ENCODE measurements around the gene RBBP9.
"Not testable (repeated sequence)": the region's sequence is repeated elsewhere in the genome, so short reads cannot be mapped to it uniquely, and the experiment has no call there.

Gene RBBP9

DNA sequence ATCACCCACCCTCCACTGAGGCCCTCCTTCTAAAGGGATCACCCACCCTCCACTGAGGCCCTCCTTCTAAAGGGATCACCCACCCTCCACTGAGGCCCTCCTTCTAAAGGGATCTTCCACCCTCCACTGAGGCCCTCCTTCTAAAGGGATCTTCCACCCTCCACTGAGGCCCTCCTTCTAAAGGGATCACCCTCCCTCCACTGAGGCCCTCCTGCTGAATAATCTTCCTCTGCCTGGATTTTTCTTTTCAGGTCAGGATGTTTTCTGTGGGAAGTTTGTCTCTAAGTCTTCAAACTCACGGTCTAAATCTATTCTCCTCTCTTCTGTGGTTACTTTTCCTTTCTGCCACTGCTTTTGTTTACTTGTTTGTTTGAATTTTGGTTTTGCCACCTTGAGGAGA lies 4.6 kb upstream of the RBBP9 start:
- DNase-seq = not testable (repeated sequence)

DNA sequence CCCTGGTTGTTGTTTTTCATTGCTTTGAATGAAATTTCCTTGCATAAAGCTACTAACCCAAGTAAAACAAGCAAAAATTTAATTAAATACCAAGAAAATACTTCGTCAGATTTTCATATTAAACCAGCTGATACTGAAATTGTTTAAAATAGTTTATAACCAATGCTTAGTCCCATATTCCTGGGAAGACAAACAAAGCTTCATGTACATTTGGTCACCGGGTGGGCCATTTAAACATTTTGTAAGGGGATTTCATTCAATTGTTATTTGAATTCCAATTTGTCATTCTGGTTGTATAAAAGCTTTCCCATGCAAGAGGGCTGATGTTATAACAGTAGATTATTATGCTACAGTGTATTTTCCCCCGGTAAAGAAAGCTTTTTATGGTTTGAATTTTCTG lies 578 bp upstream of the RBBP9 start:
- DNase-seq = no peak

DNA sequence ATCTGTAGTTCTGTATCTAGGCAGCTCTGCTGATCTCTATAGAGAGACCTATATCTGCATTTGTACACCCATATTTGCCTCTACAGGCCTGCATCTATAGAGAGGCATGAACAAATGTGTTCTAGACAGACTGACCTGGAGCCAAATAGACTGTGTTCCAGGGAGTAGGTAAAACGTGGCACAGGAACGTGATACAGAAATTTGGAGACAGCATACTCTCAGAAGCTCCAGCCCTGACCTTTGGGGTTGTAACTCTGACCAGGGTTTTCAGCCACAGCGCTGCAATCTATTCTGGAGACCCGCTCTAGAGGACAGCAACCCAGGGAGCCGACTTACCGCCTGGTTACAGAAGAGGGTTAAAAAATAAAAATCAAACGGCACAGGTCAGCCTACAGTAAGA lies 983 bp downstream of the RBBP9 start:
- DNase-seq = no peak

DNA sequence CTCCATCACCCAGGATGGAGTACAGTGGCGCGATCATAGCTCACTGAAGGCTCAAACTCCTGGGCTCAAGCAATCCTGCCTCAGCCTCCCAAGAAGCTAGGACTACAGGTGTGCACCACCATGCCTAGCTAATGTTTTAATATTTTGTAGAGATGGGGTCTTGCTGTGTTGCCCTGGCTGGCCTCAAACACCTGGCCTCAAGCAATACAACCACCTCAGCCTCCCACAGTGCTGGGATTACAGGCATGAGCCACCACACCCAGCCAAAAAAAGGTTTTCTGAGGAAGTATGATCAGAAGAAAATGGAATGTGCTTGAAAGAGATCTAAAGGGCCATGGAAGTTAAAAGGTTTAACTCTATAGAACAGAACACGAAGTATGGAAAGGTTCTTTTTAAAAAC lies 8.7 kb downstream of the RBBP9 start:
- DNase-seq = no peak

DNA sequence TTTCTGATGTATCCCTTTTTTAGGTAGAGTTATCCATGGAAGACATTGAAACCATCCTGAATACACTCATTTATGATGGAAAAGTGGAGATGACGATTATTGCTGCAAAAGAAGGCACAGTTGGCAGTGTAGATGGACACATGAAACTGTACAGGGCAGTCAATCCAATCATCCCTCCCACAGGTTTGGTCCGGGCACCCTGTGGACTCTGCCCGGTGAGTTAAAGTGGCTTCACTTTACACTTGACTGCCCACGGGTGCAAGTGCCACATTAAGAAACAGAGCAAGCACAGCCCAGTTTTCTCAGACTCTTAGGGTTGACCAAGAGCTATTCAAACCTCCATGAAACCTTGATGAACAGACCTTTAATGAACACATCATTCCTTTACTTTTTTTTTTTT lies 15.4 kb downstream of the RBBP9 start:
- DNase-seq = no peak

DNA sequence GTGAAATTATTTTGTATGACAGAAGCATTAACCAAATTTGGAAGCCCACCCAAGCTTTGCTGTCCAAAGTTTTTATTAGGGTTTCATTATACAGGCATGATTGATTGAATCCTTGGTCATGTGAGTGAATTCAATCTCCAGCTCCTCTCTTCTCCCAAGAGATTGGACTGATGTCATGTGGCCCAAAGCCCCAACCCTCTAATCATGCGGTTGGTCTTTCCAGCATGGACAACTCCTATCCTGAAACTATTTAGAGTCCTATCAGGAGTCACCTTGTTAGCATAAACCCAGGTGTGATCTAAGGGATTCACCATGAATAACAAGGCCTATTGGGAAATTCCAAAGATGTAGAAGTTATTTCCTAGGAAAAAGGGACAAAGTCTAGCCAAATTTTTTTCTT lies 19.2 kb downstream of the RBBP9 start:
- DNase-seq = no peak

DNA sequence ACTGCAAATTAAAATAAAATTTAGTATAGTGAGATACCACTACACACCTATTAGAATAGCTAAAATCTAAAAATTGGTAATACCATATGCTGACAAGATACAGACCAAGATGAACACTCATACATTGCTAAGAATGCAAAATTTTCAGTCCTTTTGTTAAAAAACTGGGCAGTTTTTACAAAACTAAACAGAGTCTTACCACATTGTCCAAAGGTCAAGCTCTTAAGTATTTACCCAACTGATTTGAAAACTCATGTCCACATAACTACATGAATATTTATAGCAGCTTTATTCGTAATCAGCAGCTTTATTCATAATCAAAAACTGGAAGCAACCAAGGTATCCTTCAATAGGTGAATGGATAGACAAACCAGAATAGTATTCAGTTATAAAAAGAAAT lies 19.8 kb downstream of the RBBP9 start:
- no peak for DNase-seq

DNA sequence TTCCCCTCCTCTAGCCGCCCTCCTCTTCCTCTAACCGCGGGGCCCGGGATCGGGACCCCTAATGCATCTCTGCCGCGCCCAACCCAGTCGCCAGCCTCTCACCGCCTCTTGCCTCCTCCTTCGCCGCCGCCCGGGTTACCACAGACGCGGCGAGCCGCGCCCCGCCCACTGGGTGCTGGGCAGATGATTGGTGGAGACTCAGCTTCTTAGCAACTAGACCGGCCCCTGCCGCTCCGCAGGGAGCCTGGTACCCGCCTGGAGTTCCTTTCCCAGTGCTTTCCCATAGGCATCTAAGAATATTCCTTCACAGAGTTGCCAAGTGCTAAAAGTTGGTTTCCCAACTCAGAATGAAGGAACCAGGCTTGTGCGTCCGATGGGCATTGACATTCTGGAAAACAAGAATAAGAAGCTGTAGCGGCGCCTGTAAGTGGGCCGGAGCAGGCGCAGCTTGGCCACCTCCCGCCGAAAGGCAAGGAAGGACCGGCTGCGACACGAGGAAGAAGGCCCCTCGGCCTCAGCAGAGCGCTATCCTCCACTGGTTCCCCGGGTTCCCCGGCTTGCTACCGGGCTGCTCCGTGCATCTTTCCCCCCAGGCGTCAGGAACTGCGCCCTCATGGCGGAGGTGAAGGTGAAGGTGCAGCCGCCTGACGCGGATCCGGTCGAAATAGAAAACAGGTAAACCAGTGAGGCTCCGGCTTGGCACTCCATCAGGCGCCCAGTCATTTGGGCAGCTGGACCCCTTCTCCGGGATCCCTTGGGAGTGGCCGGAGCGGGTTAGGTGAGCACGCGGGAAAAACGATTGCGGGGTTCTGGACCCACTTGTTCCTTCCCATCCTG lies 29.9 kb downstream of the RBBP9 start, which contains the start of the genes DZANK1 and POLR3F:
Gene DZANK1, minus strand, starts transcription at position 137 of the 837 bp plus-strand sequence. CDS start 1,672 bp downstream, outside the sequence.
Gene POLR3F, plus strand, starts transcription at position 497 of the 837 bp plus-strand sequence. Its CDS starts 117 bp downstream, at position 614.
- DNase-seq = peak; percentile 82 to 91 (median 85)

DNA sequence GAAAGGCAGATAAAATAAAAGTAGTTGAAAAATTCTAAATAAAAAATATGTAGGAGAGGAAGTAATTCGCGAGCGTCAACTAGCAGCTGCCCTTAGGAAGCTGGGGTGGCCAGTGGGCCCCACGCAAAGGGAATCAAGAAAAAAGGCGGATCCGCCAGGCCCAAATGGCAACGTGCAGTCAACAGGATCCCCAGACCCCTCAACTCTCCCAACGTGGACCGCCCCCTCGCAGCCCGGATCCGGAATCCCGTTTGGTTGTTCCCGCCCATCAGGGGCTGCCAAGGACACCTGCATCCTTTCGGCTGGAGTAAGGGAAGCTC lies 30.5 kb downstream of the RBBP9 start:
- DNase-seq = no peak

DNA sequence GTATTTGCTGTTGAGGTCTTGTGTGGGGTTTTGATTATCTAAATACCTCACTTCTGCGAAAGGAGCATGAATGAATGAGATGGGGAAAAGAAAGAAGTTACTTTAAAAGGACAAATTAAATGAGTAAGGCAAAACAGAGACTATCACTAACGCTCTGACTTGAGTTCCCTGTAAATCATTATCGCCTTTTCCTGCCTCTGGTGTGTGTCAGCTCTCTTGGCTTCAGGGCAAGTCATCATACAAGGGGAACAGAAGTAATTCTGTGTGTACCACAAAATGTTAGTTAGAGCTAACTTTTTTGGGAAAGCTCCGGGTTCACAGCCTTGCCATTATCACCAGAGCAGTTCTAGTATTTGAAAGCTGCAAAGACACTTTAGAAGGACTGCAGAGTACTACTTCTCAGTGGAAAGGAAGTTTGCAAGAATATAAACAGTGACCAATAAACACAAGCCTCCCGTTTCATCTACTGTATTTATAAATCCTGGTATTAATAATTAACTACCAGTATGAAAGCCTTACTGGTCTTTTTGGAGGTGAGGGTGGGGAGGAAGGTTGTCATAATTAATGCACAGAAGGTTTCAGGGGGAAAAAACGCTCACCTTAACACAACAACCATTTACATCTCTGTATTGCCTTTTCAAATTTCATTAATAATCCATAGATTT lies 31.4 kb downstream of the RBBP9 start:
- no peak for DNase-seq

DNA sequence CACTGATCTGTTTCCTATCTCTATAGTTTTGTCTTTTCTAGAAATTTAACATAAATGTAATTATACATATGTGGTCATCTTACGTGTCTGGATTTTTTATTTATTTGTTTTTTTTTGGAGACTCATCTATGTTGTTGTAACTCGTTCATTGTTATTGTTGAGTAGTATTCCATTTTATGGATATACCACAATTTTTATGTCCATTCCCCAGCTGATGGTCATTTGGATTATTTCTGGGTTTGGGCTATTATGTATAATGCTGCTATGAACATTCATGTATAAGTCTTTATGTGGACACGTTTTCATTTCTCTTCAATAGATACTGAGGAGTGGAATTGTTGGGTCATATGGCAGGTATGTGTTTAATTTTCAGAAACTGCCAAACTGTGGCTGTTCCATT lies 40.4 kb downstream of the RBBP9 start:
- DNase-seq = no peak

DNA sequence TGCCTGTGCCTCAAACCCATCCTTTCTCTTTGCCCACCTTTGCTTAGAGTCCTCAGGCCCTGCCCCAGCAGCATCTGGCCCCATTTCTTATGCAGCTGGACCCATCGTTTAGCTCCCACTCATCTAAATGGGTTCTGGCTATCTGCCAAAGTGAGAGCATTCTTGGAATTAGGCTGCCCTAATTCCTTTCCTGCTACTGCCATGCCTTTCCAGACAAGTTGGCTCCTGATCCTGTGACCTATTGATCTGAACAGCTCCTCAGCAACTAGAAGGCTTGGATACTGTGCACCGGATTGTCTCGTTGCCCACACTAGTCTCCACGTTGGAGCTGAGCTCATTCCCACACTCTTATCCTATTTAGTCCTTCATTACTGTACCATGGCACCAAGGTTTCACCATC lies 53.1 kb downstream of the RBBP9 start:
- DNase-seq = no peak

DNA sequence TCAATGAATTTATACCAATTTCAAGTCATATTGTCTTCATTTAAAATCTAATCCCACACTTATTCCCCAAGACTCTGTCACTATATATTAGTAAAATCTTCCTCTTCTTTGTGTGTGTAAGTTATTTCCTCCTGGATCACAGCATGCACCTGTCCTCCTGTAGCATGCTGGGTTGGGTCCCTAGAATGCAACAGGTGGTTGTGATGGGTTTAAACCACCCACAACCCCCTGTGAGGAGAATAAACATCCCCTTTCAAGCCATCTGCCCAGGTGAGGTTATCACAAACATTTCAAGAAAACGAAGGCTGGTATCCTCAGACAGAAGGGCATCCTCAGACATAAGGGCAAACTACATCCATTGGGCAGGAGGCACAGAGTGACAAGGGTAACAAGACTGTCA lies 56.6 kb downstream of the RBBP9 start:
- DNase-seq = no peak

DNA sequence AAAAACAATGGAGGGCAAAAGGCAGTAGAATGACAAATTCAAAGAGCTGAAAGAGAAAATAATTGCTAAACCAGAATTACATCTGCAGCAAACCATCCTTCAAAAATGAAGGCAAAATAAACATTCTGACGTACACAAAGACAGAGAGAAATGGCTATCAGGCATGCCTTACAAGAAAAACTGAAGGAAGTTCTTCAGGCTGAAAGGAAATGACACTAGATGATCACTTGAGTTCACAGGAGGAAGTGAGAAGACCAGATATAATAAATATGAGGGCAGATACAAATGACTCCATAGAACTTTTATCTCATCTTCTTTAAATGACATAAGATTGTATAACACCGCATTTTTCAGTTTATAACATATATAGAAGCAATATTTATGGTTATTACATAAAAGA lies 60.2 kb downstream of the RBBP9 start:
- no peak for DNase-seq

Measured in activated CD4-positive, CD25-positive, alpha-beta regulatory T cell (primary cell).